GM23338 (cell line): Measurements from ENCODE around the gene PCP4.

Source experiments
- CTCF ChIP-seq, 2 experiments: fragments of 200-600 bp in 1 of 2; sonication (generic) in 1 of 2; conservative IDR thresholded peaks; 2 replicates each; pipeline versions ENCODE4 v1.5.1 to v1.6.1; 2016 to 2017; ENCODE audit warnings: antibody characterized with exemption in 2 of 2, low read depth in 2 of 2, mild to moderate bottlenecking in 2 of 2, moderate library complexity in 1 of 2
- EZH2 ChIP-seq: fragments of 200-600 bp; sonication (generic); IDR thresholded peaks from one replicate; pipeline ENCODE4 v1.8.0; 2017; ENCODE audit warnings: antibody characterized with exemption, mild to moderate bottlenecking, low read depth; ENCODE audit not compliant: unreplicated experiment
- EZH2phosphoT487 ChIP-seq: fragments of 200-600 bp; sonication (generic); IDR thresholded peaks from one replicate; pipeline ENCODE4 v1.8.1; 2018; ENCODE audit warnings: antibody characterized with exemption; ENCODE audit not compliant: unreplicated experiment
- JUNB ChIP-seq: IDR thresholded peaks from one replicate; pipeline ENCODE4 v1.6.1; 2016; ENCODE audit warnings: antibody characterized with exemption; ENCODE audit not compliant: unreplicated experiment
- POLR2AphosphoS5 ChIP-seq: IDR thresholded peaks from 2 replicates; pipeline ENCODE4 v1.6.1; 2016; ENCODE audit warnings: antibody characterized with exemption, low read depth
- REST ChIP-seq: IDR thresholded peaks from one replicate; pipeline ENCODE4 v1.6.1; 2018; ENCODE audit warnings: antibody characterized with exemption; ENCODE audit not compliant: unreplicated experiment
- ZNF114 ChIP-seq: fragments of 250-450 bp; sonication (Bioruptor Pico); IDR thresholded peaks from 2 replicates; pipeline ENCODE4 v1.5.0; 2020; ENCODE audit warnings: mild to moderate bottlenecking, moderate library complexity
- ZNF462 ChIP-seq: fragments of 250-450 bp; sonication (Bioruptor Pico); IDR thresholded peaks from 2 replicates; pipeline ENCODE4 v1.5.0; 2020; ENCODE audit warnings: mild to moderate bottlenecking, moderate library complexity

- TF ChIP-seq CTCF (conservative IDR thresholded peaks at IDR 0.05; ENCODE audit: low read depth in 2 of 2) = no peak
- no peak for TF ChIP-seq POLR2AphosphoS5
- no peak for TF ChIP-seq REST
- no peak for TF ChIP-seq EZH2
- TF ChIP-seq EZH2phosphoT487 = no peak
- TF ChIP-seq ZNF114 (CRISPR knock-in tag) = no peak
- TF ChIP-seq ZNF462 = no peak
- no peak for TF ChIP-seq JUNB
Observed at GRCh38 chr21:39866093-39866492, 1.1 kb upstream of the PCP4 start.
